SH-SY5Y (cell line): ENCODE results near the gene MAPK8IP1.
A peak's percentile ranks its signal among the peaks of the same experiment; 100 is the strongest.

ENCODE experiments used
- GATA2 ChIP-seq: IDR thresholded peaks from 2 replicates; pipeline ENCODE4 v1.6.1; 2011; ENCODE audit warnings: mild to moderate bottlenecking, low read depth, low read length
- GATA3 ChIP-seq: IDR thresholded peaks from 2 replicates; pipeline ENCODE4 v1.6.1; 2011; ENCODE audit warnings: low read depth, mild to moderate bottlenecking, low read length, moderate library complexity

Gene MAPK8IP1

DNA sequence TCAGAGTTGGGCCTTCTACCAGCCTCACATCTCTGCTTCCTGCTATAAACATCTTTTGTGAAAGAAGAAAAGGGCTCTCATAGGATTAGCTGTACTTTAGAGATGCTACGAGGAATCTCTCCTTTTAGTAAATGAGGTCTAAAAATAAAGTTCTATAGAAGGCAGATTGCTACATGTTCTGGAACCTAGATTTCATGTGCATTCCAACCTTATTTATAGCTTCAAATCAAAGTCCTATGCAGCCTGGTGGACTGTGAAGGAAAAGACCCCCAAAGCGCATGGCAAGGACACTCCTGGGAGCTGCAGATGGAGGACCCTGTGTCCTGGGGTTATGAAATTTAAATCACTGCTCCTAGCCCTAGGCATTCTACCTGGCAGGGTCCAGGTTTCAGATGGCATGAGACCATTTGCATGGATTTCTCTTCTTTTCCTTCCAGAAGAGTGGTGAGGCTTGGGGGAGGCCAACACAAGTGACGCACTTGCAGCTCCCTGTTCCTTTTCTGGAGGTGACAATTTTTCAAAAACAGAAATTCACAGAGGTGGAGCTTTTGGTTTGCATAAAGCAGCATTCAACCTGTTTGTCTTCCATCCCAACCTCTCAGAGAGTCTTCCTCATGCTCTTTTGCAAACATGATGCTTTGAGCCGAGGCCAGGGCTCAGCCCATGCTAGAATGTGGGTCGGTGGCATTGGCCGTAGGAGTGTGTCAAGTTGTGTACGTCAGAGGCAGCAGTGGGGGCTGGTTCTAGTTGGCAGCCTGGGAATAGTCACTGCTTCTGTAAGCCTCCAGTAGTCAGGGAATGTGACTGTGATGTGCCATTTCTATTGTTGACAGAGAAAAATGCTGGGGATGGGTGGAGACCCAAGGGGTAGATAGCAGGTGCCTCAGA lies 31.9 kb upstream of the MAPK8IP1 start:
- TF ChIP-seq GATA2 = no peak
- no peak for TF ChIP-seq GATA3

- TF ChIP-seq GATA2 (no peak), GATA3 (no peak)
Measured at GRCh38 chr11:45855308-45855707, 30.1 kb upstream of the MAPK8IP1 start.

DNA sequence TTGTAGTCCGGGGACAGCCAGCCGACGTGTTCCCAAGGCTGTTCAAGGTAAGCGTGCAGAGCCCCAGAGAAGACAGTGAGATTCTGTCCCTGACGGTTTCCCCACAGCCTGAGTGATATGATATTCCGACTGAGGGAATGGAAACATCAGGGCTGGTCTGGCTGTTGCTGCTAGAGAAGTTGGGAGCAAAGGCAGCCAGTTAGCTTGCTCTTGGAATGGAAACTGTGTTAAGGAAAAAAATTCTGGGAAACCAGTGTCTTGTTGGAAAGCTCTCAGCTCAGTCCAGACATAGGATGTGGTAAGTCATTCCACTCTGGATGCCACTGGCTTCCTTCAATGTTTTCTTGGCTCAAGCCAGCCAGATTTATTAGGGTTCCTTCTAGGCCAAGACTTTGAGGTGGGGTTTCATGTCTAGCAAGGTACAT lies 29.4 kb upstream of the MAPK8IP1 start:
- TF ChIP-seq GATA3 (no peak), GATA2 (no peak)

- TF ChIP-seq GATA3 (no peak), GATA2 (no peak)
Measured at GRCh38 chr11:45857961-45858474, 27.4 kb upstream of the MAPK8IP1 start.

DNA sequence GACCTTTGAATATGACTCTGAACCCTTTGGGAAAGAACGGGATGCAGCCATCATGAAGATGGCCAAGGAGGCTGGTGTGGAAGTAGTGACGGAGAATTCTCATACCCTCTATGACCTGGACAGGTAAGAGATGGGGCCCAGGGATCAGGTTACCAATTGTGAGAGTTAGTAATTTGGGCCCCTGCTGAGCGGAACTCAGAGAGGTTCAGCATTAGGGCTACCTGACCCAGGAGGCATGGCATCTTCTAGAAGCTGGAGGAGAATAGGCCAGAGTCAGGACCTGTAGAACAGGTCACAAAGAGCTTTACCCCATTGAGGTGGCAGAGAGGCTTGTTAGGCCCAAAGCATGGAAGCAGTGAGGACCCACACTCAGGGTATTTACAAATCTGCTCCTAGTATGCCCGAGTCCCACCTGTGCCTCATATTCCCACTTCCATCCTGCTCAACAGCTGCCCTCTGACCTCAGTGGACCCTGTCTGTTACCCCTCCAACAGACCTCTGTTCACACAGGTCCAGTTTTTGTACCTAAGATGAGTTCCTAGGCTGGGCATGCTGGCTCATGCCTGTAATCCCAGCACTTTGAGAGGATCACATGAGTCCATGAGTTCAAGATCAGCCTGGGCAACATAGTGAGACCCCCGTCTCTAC lies 26.6 kb upstream of the MAPK8IP1 start:
- TF ChIP-seq GATA2 (no peak), GATA3 (no peak)

- TF ChIP-seq GATA3 (no peak), GATA2 (no peak)
Measured at GRCh38 chr11:45859661-45860140, 25.8 kb upstream of the MAPK8IP1 start.

DNA sequence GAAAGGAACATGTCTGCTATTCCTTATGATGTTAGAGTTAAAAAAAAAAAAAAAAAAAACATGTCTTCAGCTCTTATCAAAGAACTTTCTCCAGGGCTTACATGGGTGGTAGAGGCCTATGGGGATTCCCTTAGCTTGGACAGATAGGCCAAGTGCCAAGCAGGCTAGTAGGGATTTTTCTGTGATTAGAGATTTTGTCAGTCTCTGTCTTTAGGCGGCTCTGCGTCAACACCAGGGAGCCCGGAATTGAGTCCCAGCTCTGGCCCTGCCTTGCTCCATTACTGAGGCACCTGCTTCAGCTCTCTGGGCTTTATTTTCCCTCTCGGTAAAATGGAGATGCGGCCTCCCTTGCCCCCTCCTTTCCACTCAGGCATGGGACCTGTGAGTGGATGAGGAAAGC lies 25.1 kb upstream of the MAPK8IP1 start:
- TF ChIP-seq GATA2 = no peak
- no peak for TF ChIP-seq GATA3

DNA sequence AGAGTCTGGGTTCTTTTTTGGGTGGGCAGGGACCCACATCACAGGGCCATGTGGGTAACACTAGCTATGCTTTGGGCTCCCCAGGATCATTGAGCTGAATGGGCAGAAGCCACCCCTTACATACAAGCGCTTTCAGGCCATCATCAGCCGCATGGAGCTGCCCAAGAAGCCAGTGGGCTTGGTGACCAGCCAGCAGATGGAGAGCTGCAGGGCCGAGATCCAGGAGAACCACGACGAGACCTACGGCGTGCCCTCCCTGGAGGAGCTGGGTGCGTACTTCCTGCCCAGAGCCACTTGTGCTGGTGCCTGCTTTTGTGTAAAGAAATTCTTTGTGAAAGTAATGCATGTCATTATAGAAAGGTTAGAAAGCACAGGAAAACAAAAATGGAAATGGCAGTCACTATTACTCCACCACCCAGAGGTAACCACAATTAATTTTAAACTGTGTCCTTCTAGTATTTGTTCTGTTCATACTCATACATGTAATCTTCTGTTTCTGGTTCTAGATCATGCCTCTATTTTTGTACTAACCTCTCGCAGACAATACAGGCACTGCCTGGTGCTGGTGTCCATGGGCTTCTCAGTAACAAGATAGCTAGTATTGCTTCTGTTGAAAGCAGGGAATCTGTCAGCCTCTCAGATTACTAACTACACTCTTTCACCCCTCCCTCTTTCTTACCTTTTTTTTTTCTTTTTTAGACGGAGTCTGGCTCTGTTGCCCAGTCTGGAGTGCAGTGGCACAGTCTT lies 24.5 kb upstream of the MAPK8IP1 start:
- TF ChIP-seq GATA2 (no peak), GATA3 (no peak)

DNA sequence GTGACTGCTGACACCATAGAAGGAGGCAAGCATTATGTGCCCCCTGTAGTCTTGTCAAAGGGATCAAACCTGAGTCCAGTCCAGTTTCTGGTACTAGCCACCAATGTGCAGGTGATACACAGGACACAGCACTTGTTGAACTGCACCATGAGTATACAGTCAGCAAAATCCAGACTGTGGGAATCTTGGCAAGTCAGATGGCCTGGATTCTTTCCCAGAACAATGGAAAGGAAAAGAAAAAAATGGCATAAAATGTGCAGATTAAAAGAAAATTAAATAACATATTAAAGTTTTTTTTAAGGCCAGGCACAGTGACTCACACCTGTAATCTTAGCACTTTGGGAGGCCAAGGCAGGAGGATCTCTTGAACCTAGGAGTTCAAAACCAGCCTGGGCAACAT lies 21.4 kb upstream of the MAPK8IP1 start:
- no peak for TF ChIP-seq GATA3
- TF ChIP-seq GATA2 = no peak

GRCh38 chr11:45869551-45869950 lies 15.9 kb upstream of the MAPK8IP1 start:
- no peak for TF ChIP-seq GATA2
- no peak for TF ChIP-seq GATA3

DNA sequence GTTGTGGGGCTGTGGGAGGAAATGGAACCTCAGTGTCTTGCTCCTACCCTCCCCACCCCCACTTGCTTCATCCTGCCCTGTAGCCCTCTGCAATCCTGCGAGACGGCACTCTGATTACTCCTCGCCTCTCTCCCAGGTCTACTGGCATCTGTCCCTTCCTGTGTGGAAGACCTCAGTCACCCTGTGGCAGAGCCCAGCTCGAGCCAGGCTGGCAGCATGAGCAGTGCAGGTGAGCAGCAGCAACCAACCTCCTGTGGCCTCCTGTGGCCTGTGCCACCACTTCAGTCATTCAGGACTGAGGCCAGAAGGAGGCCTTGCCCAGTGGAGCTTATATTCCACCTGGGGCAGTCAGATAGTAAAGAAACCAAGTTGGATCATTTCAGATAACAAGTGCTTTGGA lies 14.7 kb upstream of the MAPK8IP1 start:
- no peak for TF ChIP-seq GATA2
- no peak for TF ChIP-seq GATA3

DNA sequence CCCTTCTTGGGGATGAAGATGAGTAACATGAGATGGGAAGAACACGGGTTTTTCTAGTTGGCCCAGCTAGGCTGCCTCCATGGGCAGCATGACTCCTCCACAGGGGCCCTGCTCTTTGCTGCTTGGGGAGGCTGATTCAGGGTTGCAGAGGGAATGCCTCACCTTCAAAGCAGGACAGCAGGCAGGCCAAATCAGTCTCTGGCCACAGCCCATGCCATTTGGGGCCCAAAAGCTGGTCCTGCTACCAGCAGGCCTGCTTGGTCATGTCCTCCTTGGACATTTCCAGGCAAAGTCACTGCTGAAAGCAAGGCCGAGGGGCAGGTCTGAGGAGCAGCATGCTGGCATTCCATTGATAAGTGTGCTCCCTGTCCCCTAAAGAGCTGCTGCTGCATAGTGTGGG lies 13.8 kb upstream of the MAPK8IP1 start:
- TF ChIP-seq GATA2 (no peak), GATA3 (no peak)

- peak; percentile 62 for TF ChIP-seq GATA2
- TF ChIP-seq GATA3 = no peak
Measured at GRCh38 chr11:45872651-45873356, 12.6 kb upstream of the MAPK8IP1 start.
